Activated naive CD4-positive, alpha-beta T cell treated with Interleukin-2 at 50 U/mL for 16 hours (primary cell): Measurements from ENCODE around the gene CERS4.
"Not testable (repeated sequence)": the region's sequence is repeated elsewhere in the genome, so short reads cannot be mapped to it uniquely, and the experiment has no call there.

ENCODE experiments used
- DNase-seq: peaks from one replicate; pipeline ENCODE4 v3.0.0-alpha.2; 2020

The CERS4 gene

GRCh38 chr19:8244442-8244841 lies 35.3 kb downstream of the CERS4 start:
- no peak for DNase-seq

GRCh38 chr19:8245869-8246835 lies 37.0 kb downstream of the CERS4 start:
- no peak for DNase-seq

GRCh38 chr19:8247129-8247890 lies 38.1 kb downstream of the CERS4 start:
- DNase-seq, result not testable (repeated sequence)

GRCh38 chr19:8248348-8249328 lies 39.5 kb downstream of the CERS4 start:
- no peak for DNase-seq

- DNase-seq, result no peak
Observed at GRCh38 chr19:8250596-8250995, 41.4 kb downstream of the CERS4 start.

- DNase-seq, result no peak
Observed at GRCh38 chr19:8251025-8251472, 41.9 kb downstream of the CERS4 start.

- DNase-seq, result peak; percentile 84
Observed at GRCh38 chr19:8252922-8253589, 43.9 kb downstream of the CERS4 start.

GRCh38 chr19:8253678-8254077 lies 44.5 kb downstream of the CERS4 start:
- DNase-seq, result no peak

- DNase-seq, result no peak
Observed at GRCh38 chr19:8254286-8255001, 45.3 kb downstream of the CERS4 start.

- no peak for DNase-seq
Observed at GRCh38 chr19:8255426-8256125, 46.4 kb downstream of the CERS4 start.

GRCh38 chr19:8256276-8257051 lies 47.3 kb downstream of the CERS4 start:
- no peak for DNase-seq

GRCh38 chr19:8257052-8257443 lies 47.9 kb downstream of the CERS4 start:
- no peak for DNase-seq

- no peak for DNase-seq
Observed at GRCh38 chr19:8259142-8259921, 50.2 kb downstream of the CERS4 start.

GRCh38 chr19:8259922-8260247 lies 50.7 kb downstream of the CERS4 start:
- no peak for DNase-seq

GRCh38 chr19:8261347-8261746 lies 52.2 kb downstream of the CERS4 start:
- no peak for DNase-seq

GRCh38 chr19:8261881-8262280 lies 52.7 kb downstream of the CERS4 start:
- DNase-seq, result no peak

- no peak for DNase-seq
Observed at GRCh38 chr19:8262431-8262830, 53.3 kb downstream of the CERS4 start.

GRCh38 chr19:8264248-8264647 lies 55.1 kb downstream of the CERS4 start:
- DNase-seq, result not testable (repeated sequence)

- DNase-seq, result no peak
Observed at GRCh38 chr19:8265872-8266271, 56.7 kb downstream of the CERS4 start.
